22Rv1 (cell line): ENCODE results near the gene OR10D3.

ENCODE experiments used
- ZFX ChIP-seq: fragments of 450-650 bp; IDR thresholded peaks from 2 replicates; pipeline ENCODE4 v1.6.1; 2017; ENCODE audit warnings: antibody characterized with exemption, borderline replicate concordance
- TF ChIP-seq, protein P1 (sequence below): fragments of 450-650 bp; IDR thresholded peaks from 2 replicates; pipeline ENCODE4 v1.5.1; 2017; ENCODE audit warnings: mild to moderate bottlenecking

DNA sequence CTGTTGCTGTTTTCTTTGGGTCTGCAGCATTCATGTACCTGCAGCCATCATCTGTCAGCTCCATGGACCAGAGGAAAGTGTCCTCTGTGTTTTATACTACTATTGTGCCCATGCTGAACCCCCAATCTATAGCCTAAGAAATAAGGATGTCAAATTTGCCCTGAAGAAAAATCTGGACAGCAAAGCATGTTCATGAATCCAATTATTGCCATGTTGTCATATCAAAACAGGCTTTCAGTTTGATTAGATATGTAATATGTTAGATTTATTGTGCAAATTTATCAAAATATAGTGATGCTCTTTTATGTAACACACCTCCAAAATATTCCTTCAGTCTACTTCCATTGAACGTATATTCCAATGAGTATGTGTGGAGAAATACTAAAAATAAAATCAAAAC lies 42.3 kb downstream of the OR10D3 start:
- TF ChIP-seq, protein P1, sequence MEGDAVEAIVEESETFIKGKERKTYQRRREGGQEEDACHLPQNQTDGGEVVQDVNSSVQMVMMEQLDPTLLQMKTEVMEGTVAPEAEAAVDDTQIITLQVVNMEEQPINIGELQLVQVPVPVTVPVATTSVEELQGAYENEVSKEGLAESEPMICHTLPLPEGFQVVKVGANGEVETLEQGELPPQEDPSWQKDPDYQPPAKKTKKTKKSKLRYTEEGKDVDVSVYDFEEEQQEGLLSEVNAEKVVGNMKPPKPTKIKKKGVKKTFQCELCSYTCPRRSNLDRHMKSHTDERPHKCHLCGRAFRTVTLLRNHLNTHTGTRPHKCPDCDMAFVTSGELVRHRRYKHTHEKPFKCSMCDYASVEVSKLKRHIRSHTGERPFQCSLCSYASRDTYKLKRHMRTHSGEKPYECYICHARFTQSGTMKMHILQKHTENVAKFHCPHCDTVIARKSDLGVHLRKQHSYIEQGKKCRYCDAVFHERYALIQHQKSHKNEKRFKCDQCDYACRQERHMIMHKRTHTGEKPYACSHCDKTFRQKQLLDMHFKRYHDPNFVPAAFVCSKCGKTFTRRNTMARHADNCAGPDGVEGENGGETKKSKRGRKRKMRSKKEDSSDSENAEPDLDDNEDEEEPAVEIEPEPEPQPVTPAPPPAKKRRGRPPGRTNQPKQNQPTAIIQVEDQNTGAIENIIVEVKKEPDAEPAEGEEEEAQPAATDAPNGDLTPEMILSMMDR = no peak
- TF ChIP-seq ZFX = no peak
